Measurements from ENCODE around the gene RNF115.

- TF ChIP-seq EP300 (IDR thresholded peaks at IDR 0.05) = no peak
- no peak for TF ChIP-seq CTCF (IDR thresholded peaks at IDR 0.05)
Observed at GRCh38 chr1:145837656-145838055, 13.8 kb upstream of the RNF115 start.

Measured in esophagus muscularis mucosa (tissue), 3 donors.